GM12801 (cell line): ENCODE data around the gene ZNF662.

Experiments used
- TF ChIP-seq, protein P1 (sequence below): IDR thresholded peaks from one replicate; pipeline ENCODE4 v1.5.1; 2011; ENCODE audit warnings: control low read depth; ENCODE audit not compliant: insufficient read length; ENCODE audit errors: extremely low read depth

The ZNF662 gene

GRCh38 chr3:42872718-42873117 lies 33.2 kb upstream of the ZNF662 start:
- TF ChIP-seq, protein P1, sequence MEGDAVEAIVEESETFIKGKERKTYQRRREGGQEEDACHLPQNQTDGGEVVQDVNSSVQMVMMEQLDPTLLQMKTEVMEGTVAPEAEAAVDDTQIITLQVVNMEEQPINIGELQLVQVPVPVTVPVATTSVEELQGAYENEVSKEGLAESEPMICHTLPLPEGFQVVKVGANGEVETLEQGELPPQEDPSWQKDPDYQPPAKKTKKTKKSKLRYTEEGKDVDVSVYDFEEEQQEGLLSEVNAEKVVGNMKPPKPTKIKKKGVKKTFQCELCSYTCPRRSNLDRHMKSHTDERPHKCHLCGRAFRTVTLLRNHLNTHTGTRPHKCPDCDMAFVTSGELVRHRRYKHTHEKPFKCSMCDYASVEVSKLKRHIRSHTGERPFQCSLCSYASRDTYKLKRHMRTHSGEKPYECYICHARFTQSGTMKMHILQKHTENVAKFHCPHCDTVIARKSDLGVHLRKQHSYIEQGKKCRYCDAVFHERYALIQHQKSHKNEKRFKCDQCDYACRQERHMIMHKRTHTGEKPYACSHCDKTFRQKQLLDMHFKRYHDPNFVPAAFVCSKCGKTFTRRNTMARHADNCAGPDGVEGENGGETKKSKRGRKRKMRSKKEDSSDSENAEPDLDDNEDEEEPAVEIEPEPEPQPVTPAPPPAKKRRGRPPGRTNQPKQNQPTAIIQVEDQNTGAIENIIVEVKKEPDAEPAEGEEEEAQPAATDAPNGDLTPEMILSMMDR: no peak

DNA sequence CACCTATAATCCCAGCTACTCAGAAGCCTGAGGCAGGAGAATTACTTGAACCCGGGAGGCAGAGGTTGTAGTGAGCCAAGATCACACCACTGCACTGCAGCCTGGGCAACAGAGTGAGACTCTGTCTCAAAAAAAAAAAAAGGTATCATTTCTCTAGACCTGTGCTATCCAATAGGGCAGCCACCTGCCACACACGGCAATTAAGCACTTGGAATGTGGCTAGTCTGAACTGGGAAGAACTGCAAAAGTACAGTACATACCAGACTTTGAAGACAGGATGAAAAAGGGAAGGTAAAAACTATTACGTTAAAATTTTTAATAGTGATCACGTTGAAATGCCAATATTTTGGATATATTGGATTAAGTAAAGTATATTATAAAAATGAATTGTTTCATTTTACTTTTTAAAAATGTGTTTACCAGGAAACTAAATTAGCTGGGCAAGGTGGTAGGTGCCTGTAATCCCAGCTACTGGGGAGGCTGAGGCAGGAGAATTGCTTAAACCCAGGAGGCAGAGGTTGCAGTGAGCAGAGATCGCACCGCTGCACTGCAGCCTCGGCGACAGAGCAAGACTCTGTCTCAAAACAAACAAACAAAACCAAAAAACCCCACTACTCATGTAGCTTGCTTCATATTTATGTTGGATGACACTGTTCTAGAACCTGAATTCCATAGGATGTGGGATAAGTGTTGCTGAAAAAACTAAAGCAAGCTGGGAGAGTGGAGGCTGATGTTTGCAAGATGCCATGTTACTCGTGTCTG lies 32.5 kb upstream of the ZNF662 start:
- TF ChIP-seq, protein P1: no peak

DNA sequence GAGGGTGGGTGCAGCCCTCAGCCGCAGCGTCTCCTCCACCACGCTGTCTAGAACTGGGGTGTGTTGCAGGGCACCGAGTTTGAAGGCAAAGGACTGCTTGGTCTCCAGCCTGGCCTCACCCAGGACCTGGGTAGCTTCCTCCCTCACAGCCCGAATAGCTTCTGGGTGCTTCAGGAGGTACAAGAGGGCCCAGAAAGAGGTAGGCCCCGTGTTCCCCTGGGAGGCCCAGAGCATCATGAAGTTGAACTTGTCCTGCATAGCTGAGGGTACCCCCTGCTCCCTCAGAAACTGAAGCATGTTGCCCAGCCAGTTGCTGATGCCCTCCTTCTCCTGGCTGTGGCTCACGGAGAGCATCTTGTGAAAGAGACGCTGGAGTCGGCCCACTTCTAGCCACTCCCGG lies 31.2 kb upstream of the ZNF662 start:
- TF ChIP-seq, protein P1: no peak

DNA sequence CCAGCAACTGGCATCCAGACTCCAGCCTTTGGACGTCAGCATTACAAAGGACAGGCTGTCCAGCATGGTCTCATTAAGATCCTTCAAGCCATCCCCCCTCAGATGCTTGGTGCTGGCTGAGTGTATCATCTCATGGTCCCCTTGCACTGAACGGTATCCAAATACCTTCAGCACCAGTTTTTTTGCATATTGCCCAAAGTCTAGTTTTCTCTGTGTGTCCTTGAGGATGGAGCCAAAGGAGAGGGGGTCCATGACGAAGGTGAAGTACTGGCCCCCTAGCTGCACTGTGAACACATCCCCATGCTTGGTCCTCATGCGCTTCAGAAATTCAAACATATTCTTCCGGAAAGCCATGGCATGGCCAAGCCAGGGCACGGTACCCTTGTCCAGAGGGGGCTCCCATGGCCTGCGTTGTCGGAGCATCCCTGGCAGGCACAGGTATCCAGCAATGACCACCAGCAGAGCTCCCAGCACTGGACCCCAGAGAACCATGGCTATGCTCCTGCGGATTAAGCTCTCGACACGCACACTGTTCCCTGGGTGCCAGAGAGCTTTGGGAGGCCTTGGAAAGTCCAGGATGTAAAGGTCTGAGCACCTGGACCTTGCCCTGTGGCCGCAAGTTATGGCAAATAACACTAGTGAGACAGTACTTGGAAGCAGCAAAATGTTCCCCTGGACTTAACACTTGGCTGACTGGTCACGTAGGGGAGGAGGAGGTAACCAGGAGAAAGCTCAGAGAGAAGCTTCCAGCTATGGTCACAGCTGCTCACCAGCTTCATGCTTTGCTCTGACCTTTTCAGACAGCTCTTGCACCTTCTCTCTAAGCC lies 30.4 kb upstream of the ZNF662 start, which contains the start of gene CYP8B1:
Gene CYP8B1, minus strand, starts transcription at position 555 of the 827 bp plus-strand sequence. Its CDS starts 63 bp downstream, at position 492.
- TF ChIP-seq, protein P1: no peak

DNA sequence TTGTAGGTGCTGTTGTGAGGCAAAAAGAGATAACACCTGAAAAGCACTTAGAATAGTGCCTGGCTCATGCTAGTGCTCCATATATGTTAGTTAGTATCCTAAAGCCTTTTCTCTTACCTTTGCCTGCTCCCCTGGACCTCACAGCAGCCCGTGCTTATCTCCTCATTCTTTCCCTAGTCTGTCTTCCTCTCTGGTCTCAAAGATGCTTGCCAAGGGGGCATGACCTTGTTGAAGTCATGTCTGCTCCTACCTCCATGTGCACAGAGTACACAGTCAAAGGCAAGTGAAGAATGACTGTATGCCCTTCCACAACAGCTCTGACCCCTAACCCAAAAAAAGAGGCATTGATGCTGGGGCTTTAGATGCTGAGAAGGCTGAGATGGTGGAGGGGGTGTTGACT lies 29.5 kb upstream of the ZNF662 start:
- TF ChIP-seq, protein P1: no peak

GRCh38 chr3:42876940-42877720 lies 28.8 kb upstream of the ZNF662 start:
- TF ChIP-seq, protein P1: no peak

- TF ChIP-seq, protein P1: no peak
Observed at GRCh38 chr3:42877881-42878280, 28.1 kb upstream of the ZNF662 start.
